NCI-H69 (cell line): ENCODE measurements around the gene TRDN.
"Not testable (repeated sequence)": the region's sequence is repeated elsewhere in the genome, so short reads cannot be mapped to it uniquely, and the experiment has no call there.

Experiments used
- DNase-seq: peaks from one replicate; lab custom pipeline; 2025; lab: John Stamatoyannopoulos, UW

TRDN gene

GRCh38 chr6:123402052-123402451 lies 234.7 kb downstream of the TRDN start:
- peak; percentile 88 for DNase-seq

- no peak for DNase-seq
These were observed 238.7 kb downstream of the TRDN start for GRCh38 chr6:123398072-123398471.

- peak; percentile 85 for DNase-seq
These were observed 243.4 kb downstream of the TRDN start for GRCh38 chr6:123393331-123393730.

GRCh38 chr6:123383718-123384117 lies 253.0 kb downstream of the TRDN start:
- no peak for DNase-seq

- DNase-seq = peak; percentile 89
These were observed 256.5 kb downstream of the TRDN start for GRCh38 chr6:123380257-123380656.

DNA sequence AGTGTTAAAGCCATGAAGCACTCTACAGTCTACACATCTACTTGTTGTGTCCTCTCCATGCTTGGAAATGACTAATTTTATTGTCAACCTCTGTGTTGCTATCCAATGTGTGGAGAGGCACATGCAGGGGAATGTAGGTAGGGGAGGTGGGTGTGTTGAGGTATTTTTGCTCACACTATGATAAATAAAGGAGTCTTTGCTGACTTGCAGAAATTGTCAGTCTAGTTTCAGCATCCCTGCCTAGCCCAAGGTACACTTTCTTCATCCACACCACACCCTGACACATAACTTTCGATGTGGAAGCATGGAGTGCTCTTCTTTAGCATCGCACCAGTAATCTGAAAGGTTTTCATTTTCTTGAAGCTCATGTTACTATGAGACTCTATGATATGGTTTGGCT lies 264.0 kb downstream of the TRDN start:
- no peak for DNase-seq

DNA sequence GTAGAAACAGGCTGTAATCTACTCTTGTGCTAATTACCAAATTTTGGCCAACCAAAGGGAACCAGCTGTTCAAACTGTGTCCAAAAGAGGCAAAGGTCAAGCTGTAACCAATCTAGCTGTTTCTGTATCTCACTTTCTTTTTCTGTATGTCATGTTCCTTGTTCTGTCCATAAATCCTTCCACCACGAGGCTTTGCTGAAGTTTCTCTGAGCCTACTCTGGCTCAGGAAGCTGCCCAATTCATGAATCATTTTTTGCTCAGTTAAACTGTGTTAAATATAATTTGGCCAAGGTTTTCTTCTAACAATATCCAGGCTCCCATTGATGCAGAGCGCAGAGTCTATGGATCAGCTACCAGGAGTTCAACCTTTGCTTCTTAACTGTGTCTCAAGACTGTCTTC lies 272.8 kb downstream of the TRDN start:
- DNase-seq = no peak

GRCh38 chr6:123360359-123360758 lies 276.4 kb downstream of the TRDN start:
- no peak for DNase-seq

GRCh38 chr6:123352705-123353104 lies 284.0 kb downstream of the TRDN start:
- no peak for DNase-seq

- DNase-seq = no peak
These were observed 284.5 kb downstream of the TRDN start for GRCh38 chr6:123352279-123352678.

- no peak for DNase-seq
These were observed 292.9 kb downstream of the TRDN start for GRCh38 chr6:123343836-123344235.

DNA sequence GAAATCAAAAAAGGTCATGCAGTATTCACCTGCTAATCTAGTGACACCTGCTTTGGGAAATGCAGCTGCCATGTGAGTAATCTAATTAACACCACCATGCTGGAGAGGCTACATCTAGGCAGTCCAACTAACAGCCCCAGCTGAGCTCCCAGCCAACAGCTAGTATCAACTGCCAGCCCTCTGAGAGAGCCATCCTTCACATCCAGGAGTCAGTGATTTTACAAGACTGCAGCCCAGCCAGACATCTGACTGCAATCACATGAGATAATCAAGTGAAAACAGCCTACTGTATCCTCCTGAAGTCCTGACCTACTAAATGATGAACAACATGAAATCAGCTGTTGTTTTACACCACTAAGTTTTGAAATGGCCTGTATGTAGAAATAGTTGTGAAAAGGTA lies 298.4 kb downstream of the TRDN start:
- peak; percentile 50 for DNase-seq

GRCh38 chr6:123333000-123333756 lies 303.6 kb downstream of the TRDN start:
- peak; percentile 5 for DNase-seq

- DNase-seq = no peak
These were observed 304.7 kb downstream of the TRDN start for GRCh38 chr6:123332070-123332469.

DNA sequence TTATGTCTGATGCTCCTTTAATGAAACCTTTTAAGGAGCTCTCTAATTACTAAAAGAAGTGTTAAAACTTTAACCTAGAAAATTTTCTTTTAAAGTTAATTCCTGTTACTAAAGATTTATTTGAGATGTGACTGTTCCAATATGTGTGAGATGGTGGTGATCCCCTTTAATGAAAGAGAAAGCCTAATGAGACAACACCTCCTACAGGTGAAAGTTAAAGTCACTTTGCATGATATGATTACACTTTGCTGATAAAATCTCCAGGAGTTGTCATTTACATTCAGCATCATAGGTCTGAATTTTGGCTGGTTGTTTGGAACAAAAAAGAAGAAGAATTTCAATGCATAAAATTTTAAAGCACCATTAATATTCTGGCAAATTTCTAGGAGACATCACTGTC lies 307.4 kb downstream of the TRDN start:
- peak; percentile 25 for DNase-seq

GRCh38 chr6:123323452-123324329 lies 313.1 kb downstream of the TRDN start:
- DNase-seq = peak; percentile 10

GRCh38 chr6:123321020-123321419 lies 315.7 kb downstream of the TRDN start:
- DNase-seq = peak; percentile 26

GRCh38 chr6:123316733-123317323 lies 319.9 kb downstream of the TRDN start:
- peak; percentile 56 for DNase-seq

GRCh38 chr6:123314459-123314858 lies 322.3 kb downstream of the TRDN start:
- not testable (repeated sequence) for DNase-seq

GRCh38 chr6:123309130-123309529 lies 327.6 kb downstream of the TRDN start:
- DNase-seq = no peak

DNA sequence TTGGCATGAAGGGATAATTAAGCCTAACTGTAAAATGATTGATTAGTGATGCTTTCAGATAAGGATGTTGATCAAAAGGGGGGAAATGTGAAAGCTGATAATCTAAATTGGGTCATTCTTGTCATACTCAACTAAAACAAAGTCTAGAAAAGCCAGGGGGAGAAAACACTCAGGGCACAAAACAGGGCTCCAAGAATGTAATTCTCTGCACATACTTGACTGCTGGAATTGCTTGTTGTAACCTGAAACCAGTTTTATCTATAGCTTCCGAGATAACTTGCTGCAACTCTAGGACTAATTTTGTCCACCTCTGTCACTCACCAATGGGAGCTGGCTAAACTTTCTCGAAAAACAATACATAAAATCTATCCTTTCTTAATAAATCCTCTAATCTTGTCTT lies 330.4 kb downstream of the TRDN start:
- no peak for DNase-seq

GRCh38 chr6:123295672-123296071 lies 341.1 kb downstream of the TRDN start:
- DNase-seq = no peak

- no peak for DNase-seq
These were observed 341.6 kb downstream of the TRDN start for GRCh38 chr6:123295181-123295580.
